GM23338 (cell line): Measurements from ENCODE around the gene CD300LB. TPM values are rescaled to one million over a fixed set of nuclear protein-coding genes. Genes with fewer than 3 reads are reported as not detected.

Experiments
- ATAC-seq: fragments of 200-7000 bp; cut with Tn5 transposase; 3 replicates; pipeline ENCODE4 v1.9.1; 2020
- DNase-seq: peaks from one replicate; pipeline ENCODE4 v3.0.0-alpha.2; 2015; ENCODE audit warnings: low spot score
- H2AFZ ChIP-seq: fragments of 200-600 bp; sonication (generic); 2 replicates; pipeline ENCODE4 v1.8.0; 2016; ENCODE audit warnings: antibody characterized with exemption, mild to moderate bottlenecking, moderate library complexity
- H3F3A ChIP-seq: fragments of 200-600 bp; sonication (generic); replicated peaks from 2 replicates; pipeline ENCODE4 v1.8.0; 2017; ENCODE audit warnings: antibody characterized with exemption, mixed run types, low read depth
- H3K27ac ChIP-seq: fragments of 200-600 bp; sonication (generic); 2 replicates; pipeline ENCODE4 v1.6.1; 2016; ENCODE audit warnings: low read depth
- H3K27me3 ChIP-seq: fragments of 200-600 bp; sonication (generic); 2 replicates; pipeline ENCODE4 v1.8.0; 2016; ENCODE audit warnings: mild to moderate bottlenecking, mixed run types, moderate library complexity; ENCODE audit not compliant: insufficient read depth
- H3K36me3 ChIP-seq: fragments of 200-600 bp; sonication (generic); 2 replicates; pipeline ENCODE4 v1.8.0; 2016; ENCODE audit warnings: mild to moderate bottlenecking; ENCODE audit not compliant: insufficient read depth
- H3K4me1 ChIP-seq: fragments of 200-600 bp; sonication (generic); 2 replicates; pipeline ENCODE4 v1.8.0; 2016; ENCODE audit warnings: mild to moderate bottlenecking, moderate library complexity; ENCODE audit not compliant: insufficient read depth
- H3K4me2 ChIP-seq: fragments of 200-600 bp; sonication (generic); 2 replicates; pipeline ENCODE4 v1.7.1; 2017; ENCODE audit warnings: mixed run types
- H3K4me3 ChIP-seq: fragments of 200-600 bp; sonication (generic); 2 replicates; pipeline ENCODE4 v1.6.1; 2016; ENCODE audit warnings: mixed run types
- H3K79me2 ChIP-seq: fragments of 200-600 bp; sonication (generic); replicated peaks from 2 replicates; pipeline ENCODE4 v1.8.0; 2017; ENCODE audit warnings: mild to moderate bottlenecking; ENCODE audit not compliant: insufficient read depth
- H3K9me2 ChIP-seq: fragments of 200-600 bp; sonication (generic); 2 replicates; pipeline ENCODE4 v1.8.0; 2017; ENCODE audit not compliant: insufficient read depth
- H4K20me1 ChIP-seq: fragments of 200-600 bp; sonication (generic); replicated peaks from 2 replicates; pipeline ENCODE4 v1.8.0; 2017; ENCODE audit warnings: mild to moderate bottlenecking; ENCODE audit not compliant: insufficient read depth
- H3K27ac Mint-ChIP-seq: 2 replicates; pipeline ENCODE4 v1.8.0; 2020; ENCODE audit warnings: inconsistent platforms, mild to moderate bottlenecking, moderate library complexity, mixed read lengths
- H3K27me3 Mint-ChIP-seq: 3 replicates; pipeline ENCODE4 v1.8.0; 2022; ENCODE audit warnings: low read depth, mild to moderate bottlenecking, moderate library complexity, mixed read lengths, inconsistent platforms; ENCODE audit not compliant: insufficient read depth, poor library complexity
- H3K36me3 Mint-ChIP-seq: 3 replicates; pipeline ENCODE4 v1.8.0; 2021; ENCODE audit warnings: low read depth, mild to moderate bottlenecking, inconsistent platforms, moderate library complexity, mixed read lengths
- H3K4me1 Mint-ChIP-seq: 3 replicates; pipeline ENCODE4 v1.8.0; 2020; ENCODE audit warnings: mild to moderate bottlenecking, inconsistent platforms, mixed read lengths
- H3K4me3 Mint-ChIP-seq: 3 replicates; pipeline ENCODE4 v1.8.0; 2021; ENCODE audit warnings: moderate library complexity, mild to moderate bottlenecking, inconsistent platforms, mixed read lengths
- H3K9me3 Mint-ChIP-seq: 3 replicates; pipeline ENCODE4 v1.8.0; 2020; ENCODE audit warnings: moderate library complexity, mild to moderate bottlenecking, inconsistent platforms, mixed read lengths
- CTCF ChIP-seq, 2 experiments: fragments of 200-600 bp in 1 of 2; sonication (generic) in 1 of 2; conservative IDR thresholded peaks; 2 replicates each; pipeline versions ENCODE4 v1.5.1 to v1.6.1; 2016 to 2017; ENCODE audit warnings: antibody characterized with exemption in 2 of 2, low read depth in 2 of 2, mild to moderate bottlenecking in 2 of 2, moderate library complexity in 1 of 2
- JUNB ChIP-seq: IDR thresholded peaks from one replicate; pipeline ENCODE4 v1.6.1; 2016; ENCODE audit warnings: antibody characterized with exemption; ENCODE audit not compliant: unreplicated experiment
- ZNF331 ChIP-seq: fragments of 250-450 bp; sonication (Bioruptor Pico); IDR thresholded peaks from 2 replicates; pipeline ENCODE4 v1.5.0; 2020; ENCODE audit warnings: low read depth, mild to moderate bottlenecking, moderate library complexity
- polyA plus RNA-seq: library from polyadenylated mRNA; unstranded; fragments of >200 nt; fragmentation: Nextera tagmentation; extraction: Ambion mirVana; gene quantifications from 2 replicates; pipeline ENCODE4 v1.2.1, GENCODE V29; 2016
- total RNA-seq: library from RNA; depleted of rRNA; stranded (reverse); fragments of >200 nt; shearing (Covaris generic); gene quantifications from 2 replicates; pipeline ENCODE4 v1.2.3, GENCODE V29; 2014

Gene CD300LB
- total and polyA plus RNA-seq, 2 experiments from 2014 or later = not detected

- Histone ChIP-seq H3F3A (no peaks in the 10 kb centered on the region), H3K4me2 (no peak overlapping the region), H2AFZ (no peak overlapping the region), H3K27ac (no peak overlapping the region), H3K4me1 (no peaks in the 10 kb centered on the region), H3K4me3 (no peak overlapping the region), H3K27me3 (no peaks in the 10 kb centered on the region), H3K36me3 (no peaks in the 10 kb centered on the region), H3K9me2 (no peaks in the 10 kb centered on the region), H4K20me1 (no peaks in the 10 kb centered on the region), H3K79me2 (no peaks in the 10 kb centered on the region)
- Mint-ChIP-seq H3K27ac (no peak overlapping the region), H3K4me1 (peaks cover 5% of the 10 kb centered on the region; the same call in 1 of the 3 replicates), H3K9me3 (no peaks in the 10 kb centered on the region; the same call in 2 of the 3 replicates), H3K4me3 (no peak overlapping the region), H3K27me3 (peaks cover 8% of the 10 kb centered on the region), H3K36me3 (no peaks in the 10 kb centered on the region)
- no peak for DNase-seq
- no peak for TF ChIP-seq CTCF (conservative IDR thresholded peaks at IDR 0.05; ENCODE audit: low read depth in 2 of 2)
- ATAC-seq = no peak
Observed at GRCh38 chr17:74544991-74545842, 13.9 kb upstream of the CD300LB start.

DNA sequence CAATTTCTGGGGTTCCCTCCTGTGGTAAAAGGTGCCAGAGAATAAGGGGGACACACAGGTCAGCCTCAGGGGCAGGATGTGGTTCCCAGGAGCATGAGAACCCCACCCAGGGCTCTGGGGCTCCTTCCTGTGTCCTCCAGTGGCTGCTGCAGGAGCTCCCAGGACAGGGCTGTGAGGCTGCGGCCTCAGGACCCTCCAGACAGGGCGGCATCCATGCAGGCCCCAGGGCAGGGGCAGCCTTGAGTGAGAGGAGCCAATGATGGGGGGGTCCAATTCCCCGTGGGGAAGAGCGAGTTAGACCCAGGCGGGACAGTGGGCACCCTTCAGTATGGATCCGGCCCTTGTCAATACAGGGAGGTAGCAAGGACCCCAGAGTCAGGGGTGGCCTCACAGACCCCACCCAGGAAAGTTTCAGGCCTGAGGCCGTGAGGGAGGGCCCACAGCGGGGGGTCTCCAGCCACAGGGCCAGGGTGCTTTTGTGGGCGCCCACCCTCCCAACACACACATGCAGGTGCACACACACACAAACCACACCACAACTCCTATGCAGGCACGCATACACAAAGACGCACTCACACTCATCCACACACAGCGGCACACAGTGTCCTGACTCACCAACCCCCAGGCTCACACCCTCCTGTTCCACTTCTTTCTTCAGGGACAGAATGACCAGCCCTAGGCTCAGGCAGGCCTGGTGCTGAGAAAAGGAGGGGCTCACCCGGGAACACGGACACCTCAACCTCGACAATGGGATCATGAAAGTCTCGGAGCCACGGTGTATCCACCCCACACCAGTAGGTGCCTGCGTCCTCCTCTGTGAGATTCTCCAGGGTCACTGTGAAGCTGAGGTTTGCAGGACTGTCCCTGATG is 12.9 kb upstream of the CD300LB start:
- no peak overlapping the region for H3K27ac ChIP-seq
- H3K4me1 ChIP-seq = no peaks in the 10 kb centered on the region
- Mint-ChIP-seq H3K36me3 (no peaks in the 10 kb centered on the region), H3K4me1 (peaks cover 5% of the 10 kb centered on the region; the same call in 1 of the 3 replicates), H3K27me3 (peaks cover 10% of the 10 kb centered on the region), H3K27ac (no peak overlapping the region), H3K4me3 (no peak overlapping the region), H3K9me3 (no peaks in the 10 kb centered on the region; the same call in 2 of the 3 replicates)
- H3K36me3 ChIP-seq = no peaks in the 10 kb centered on the region
- DNase-seq (no peak), ATAC-seq (no peak)
- H4K20me1 ChIP-seq = no peaks in the 10 kb centered on the region
- H2AFZ ChIP-seq = no peak overlapping the region
- no peaks in the 10 kb centered on the region for H3K79me2 ChIP-seq
- no peaks in the 10 kb centered on the region for H3K9me2 ChIP-seq
- H3K4me3 ChIP-seq = no peak overlapping the region
- no peaks in the 10 kb centered on the region for H3K27me3 ChIP-seq
- H3K4me2 ChIP-seq = no peak overlapping the region
- TF ChIP-seq JUNB = no peak
- no peaks in the 10 kb centered on the region for H3F3A ChIP-seq

- Histone ChIP-seq H2AFZ (no peak overlapping the region), H3K36me3 (no peaks in the 10 kb centered on the region), H3K79me2 (no peaks in the 10 kb centered on the region), H3K4me2 (no peak overlapping the region), H3K27me3 (no peaks in the 10 kb centered on the region), H3K27ac (no peak overlapping the region), H4K20me1 (no peaks in the 10 kb centered on the region), H3K4me3 (no peak overlapping the region), H3K4me1 (no peaks in the 10 kb centered on the region), H3K9me2 (no peaks in the 10 kb centered on the region), H3F3A (no peaks in the 10 kb centered on the region)
- no peak overlapping the region for H3K27ac Mint-ChIP-seq
- H3K36me3 Mint-ChIP-seq = no peaks in the 10 kb centered on the region
- H3K4me3 Mint-ChIP-seq = no peak overlapping the region
- peaks cover 5% of the 10 kb centered on the region; the same call in 1 of the 3 replicates for H3K4me1 Mint-ChIP-seq
- H3K27me3 Mint-ChIP-seq = peaks cover 11% of the 10 kb centered on the region
- DNase-seq (peak; percentile 58), ATAC-seq (peak; percentile 80)
- H3K9me3 Mint-ChIP-seq = no peaks in the 10 kb centered on the region; the same call in 2 of the 3 replicates
- TF ChIP-seq CTCF (conservative IDR thresholded peaks at IDR 0.05; ENCODE audit: low read depth in 2 of 2) = peak; percentile 25 to 57
- TF ChIP-seq ZNF331 = no peak
Observed at GRCh38 chr17:74543406-74543805, 12.1 kb upstream of the CD300LB start.
